Testis (tissue), 2 donors: ENCODE measurements around the gene SENP5.

Experiments used
- CTCF ChIP-seq, 3 experiments: fragments of 450-650 bp in 2 of 3; fragments of 200-600 bp in 1 of 3; sonication (generic) in 1 of 3; IDR thresholded peaks; one replicate each; pipeline ENCODE4 v1.5.1; 2016 to 2019; ENCODE audit warnings: antibody characterized with exemption in 3 of 3, mild to moderate bottlenecking in 2 of 3, moderate library complexity in 1 of 3
- POLR2A ChIP-seq: fragments of 450-650 bp; IDR thresholded peaks from one replicate; pipeline ENCODE4 v1.6.1; 2017; ENCODE audit warnings: antibody characterized with exemption, mild to moderate bottlenecking, moderate library complexity

- TF ChIP-seq POLR2A = no peak
- no peak for TF ChIP-seq CTCF (IDR thresholded peaks at IDR 0.05)
These were observed 111.8 kb downstream of the SENP5 start for GRCh38 chr3:196979545-196979944.
